KMS-11 (cell line): ENCODE data around the gene CD72.

Experiments used
- H2AFZ ChIP-seq: fragments of 200-600 bp; sonication (generic); 2 replicates; pipeline ENCODE4 v1.6.1; 2016; ENCODE audit warnings: antibody characterized with exemption, mixed run types, low read depth
- H3K27ac ChIP-seq: fragments of 200-600 bp; sonication (generic); 2 replicates; pipeline ENCODE4 v1.6.1; 2016; ENCODE audit warnings: mild to moderate bottlenecking, mixed run types
- H3K27me3 ChIP-seq: fragments of 200-600 bp; sonication (generic); 2 replicates; pipeline ENCODE4 v1.6.1; 2017; ENCODE audit warnings: mild to moderate bottlenecking, low read depth, mixed run types, moderate library complexity; ENCODE audit not compliant: insufficient read depth
- H3K36me3 ChIP-seq: fragments of 200-600 bp; sonication (generic); 2 replicates; pipeline ENCODE4 v1.6.1; 2017; ENCODE audit warnings: mild to moderate bottlenecking, mixed run types; ENCODE audit not compliant: insufficient read depth
- H3K4me1 ChIP-seq: fragments of 200-600 bp; sonication (generic); 2 replicates; pipeline ENCODE4 v1.6.1; 2016; ENCODE audit warnings: mild to moderate bottlenecking, low read depth, mixed run types; ENCODE audit not compliant: poor library complexity, severe bottlenecking
- H3K4me2 ChIP-seq: fragments of 200-600 bp; sonication (generic); 2 replicates; pipeline ENCODE4 v1.7.0; 2016; ENCODE audit warnings: mild to moderate bottlenecking, mixed run types
- H3K4me3 ChIP-seq: fragments of 200-600 bp; sonication (generic); IDR thresholded peaks from 2 replicates; pipeline ENCODE4 v1.6.1; 2017; ENCODE audit warnings: low read depth, low read length, mixed read lengths; ENCODE audit not compliant: insufficient read depth
- H3K79me2 ChIP-seq: fragments of 200-600 bp; sonication (generic); 2 replicates; pipeline ENCODE4 v1.6.1; 2016; ENCODE audit warnings: low read depth, mixed run types; ENCODE audit not compliant: insufficient read depth
- H3K9ac ChIP-seq: fragments of 200-600 bp; sonication (generic); 2 replicates; pipeline ENCODE4 v1.6.1; 2016; ENCODE audit warnings: mild to moderate bottlenecking, mixed run types
- H4K20me1 ChIP-seq: fragments of 200-600 bp; sonication (generic); 2 replicates; pipeline ENCODE4 v1.6.1; 2016; ENCODE audit warnings: mild to moderate bottlenecking, mixed run types; ENCODE audit not compliant: insufficient read depth
- CTCF ChIP-seq: fragments of 200-600 bp; sonication (generic); conservative IDR thresholded peaks from 2 replicates; pipeline ENCODE4 v1.6.1; 2017; ENCODE audit warnings: low read depth, mild to moderate bottlenecking, antibody characterized with exemption, low read length, moderate library complexity, mixed read lengths

The CD72 gene

GRCh38 chr9:35618325-35618727 is at the start of gene CD72:
Gene CD72 (minus strand): TSS chr9:35618413. CDS start chr9:35618303, 110 bp downstream.
- H3K4me1 ChIP-seq, result peaks cover 9% of the 10 kb centered on the region

GRCh38 chr9:35667939-35668338 is 49.7 kb upstream of the CD72 start:
- H3K36me3 ChIP-seq, result no peaks in the 10 kb centered on the region
- peaks cover 14% of the 10 kb centered on the region for H3K4me1 ChIP-seq
- TF ChIP-seq CTCF, result no peak
- no peak overlapping the region for H3K4me2 ChIP-seq
- H4K20me1 ChIP-seq, result no peaks in the 10 kb centered on the region
- no peaks in the 10 kb centered on the region for H3K79me2 ChIP-seq
- no peak overlapping the region for H2AFZ ChIP-seq
- no peak overlapping the region for H3K27ac ChIP-seq
- H3K4me3 ChIP-seq, result no peak overlapping the region
- H3K9ac ChIP-seq, result no peak overlapping the region
- H3K27me3 ChIP-seq, result no peaks in the 10 kb centered on the region

More at GRCh38 chr9:35618325-35618727, at the start of gene CD72:
- no peak for TF ChIP-seq CTCF
- no peaks in the 10 kb centered on the region for H3K36me3 ChIP-seq
- H4K20me1 ChIP-seq, result no peaks in the 10 kb centered on the region
- no peak within 1 kb of the TSS for H3K4me3 ChIP-seq
- H3K79me2 ChIP-seq, result no peaks in the 10 kb centered on the region
- no peaks in the 10 kb centered on the region for H3K27me3 ChIP-seq
- H3K4me2 ChIP-seq, result no peak within 1 kb of the TSS
- no peak within 1 kb of the TSS for H3K27ac ChIP-seq
- H2AFZ ChIP-seq, result no peak within 1 kb of the TSS
- no peak within 1 kb of the TSS for H3K9ac ChIP-seq

- no peak overlapping the region for H3K27ac ChIP-seq
- no peaks in the 10 kb centered on the region for H3K36me3 ChIP-seq
Observed at GRCh38 chr9:35666549-35666948, 48.3 kb upstream of the CD72 start.

GRCh38 chr9:35666045-35666444 is 47.8 kb upstream of the CD72 start:
- Histone ChIP-seq H3K4me3 (no peak overlapping the region), H3K9ac (no peak overlapping the region), H3K4me2 (0 out of 2 replicates have a peak overlapping the region, but pooled peaks have one; percentile 25), H3K36me3 (no peaks in the 10 kb centered on the region), H3K79me2 (no peaks in the 10 kb centered on the region), H2AFZ (no peak overlapping the region), H3K27me3 (no peaks in the 10 kb centered on the region), H3K4me1 (peaks cover 14% of the 10 kb centered on the region), H4K20me1 (no peaks in the 10 kb centered on the region), H3K27ac (no peak overlapping the region)
- no peak for TF ChIP-seq CTCF

More at GRCh38 chr9:35666549-35666948, 48.3 kb upstream of the CD72 start:
- no peak overlapping the region for H3K9ac ChIP-seq
- H3K27me3 ChIP-seq, result no peaks in the 10 kb centered on the region
- no peak overlapping the region for H3K4me2 ChIP-seq
- H3K79me2 ChIP-seq, result no peaks in the 10 kb centered on the region
- H4K20me1 ChIP-seq, result no peaks in the 10 kb centered on the region
- no peak overlapping the region for H3K4me3 ChIP-seq
- TF ChIP-seq CTCF, result no peak
- no peak overlapping the region for H2AFZ ChIP-seq
- H3K4me1 ChIP-seq, result peaks cover 14% of the 10 kb centered on the region
